ENCODE data around the gene NUCB2. TPM values are rescaled to one million over a fixed set of nuclear protein-coding genes. Genes with fewer than 3 reads are reported as not detected.
"Not testable (repeated sequence)": the region's sequence is repeated elsewhere in the genome, so short reads cannot be mapped to it uniquely, and the experiment has no call there.

NUCB2 gene
- total RNA-seq, 2 experiments from 2014 or later, result 187 to 210 TPM

DNA sequence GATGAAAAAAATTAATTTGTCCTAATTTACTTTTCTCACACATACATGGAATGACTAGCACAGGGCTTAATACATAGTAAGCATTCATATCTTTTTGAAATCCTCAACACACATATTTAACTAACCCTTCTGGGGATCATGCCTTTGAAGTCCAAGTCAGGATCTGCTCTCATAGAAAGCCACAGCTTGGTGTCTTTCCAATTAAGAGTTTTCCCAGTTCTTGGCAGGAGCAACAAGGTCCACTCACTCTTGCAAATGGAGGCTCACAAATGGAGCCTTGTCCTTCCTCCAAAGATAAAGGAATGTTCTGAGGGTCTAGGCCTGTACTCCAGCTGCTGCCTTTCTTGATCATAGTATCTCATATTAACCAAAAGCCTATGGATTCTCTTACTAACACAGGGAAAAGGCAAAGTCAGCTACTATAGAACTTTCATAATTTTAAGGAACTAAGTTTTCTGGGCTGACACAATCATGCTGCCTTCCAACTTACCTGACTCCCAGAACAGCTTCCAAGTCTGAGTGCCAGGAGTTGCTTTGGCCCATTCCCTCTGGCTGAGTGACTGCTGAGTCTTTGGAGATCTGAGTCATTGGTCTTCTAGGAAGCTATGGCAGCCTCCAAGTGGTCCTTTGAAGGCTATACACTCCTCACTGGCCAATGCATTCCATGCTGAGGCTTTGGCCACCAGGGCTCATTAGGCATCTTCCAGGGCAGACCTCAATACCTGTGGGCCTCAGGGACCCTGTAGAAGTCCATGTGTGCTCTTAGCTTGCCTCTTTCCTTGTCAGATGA is 25.8 kb upstream of the NUCB2 start:
- ChIA-PET POLR2A (no interaction called here), CTCF (no interaction called here)
- no peak overlapping the region for H3K27ac Mint-ChIP-seq
- H3K4me1 Mint-ChIP-seq (ENCODE audit: low read depth), result no peaks in the 10 kb centered on the region
- H3K4me3 Mint-ChIP-seq, result no peak overlapping the region
- ATAC-seq (no peak), DNase-seq (no peak)
- H3K27me3 Mint-ChIP-seq (ENCODE audit: low read depth), result peaks cover 16% of the 10 kb centered on the region
- no peaks in the 10 kb centered on the region for H3K36me3 Mint-ChIP-seq (ENCODE audit: low read depth)
- H3K9me3 Mint-ChIP-seq (ENCODE audit: insufficient read depth), result no peaks in the 10 kb centered on the region

DNA sequence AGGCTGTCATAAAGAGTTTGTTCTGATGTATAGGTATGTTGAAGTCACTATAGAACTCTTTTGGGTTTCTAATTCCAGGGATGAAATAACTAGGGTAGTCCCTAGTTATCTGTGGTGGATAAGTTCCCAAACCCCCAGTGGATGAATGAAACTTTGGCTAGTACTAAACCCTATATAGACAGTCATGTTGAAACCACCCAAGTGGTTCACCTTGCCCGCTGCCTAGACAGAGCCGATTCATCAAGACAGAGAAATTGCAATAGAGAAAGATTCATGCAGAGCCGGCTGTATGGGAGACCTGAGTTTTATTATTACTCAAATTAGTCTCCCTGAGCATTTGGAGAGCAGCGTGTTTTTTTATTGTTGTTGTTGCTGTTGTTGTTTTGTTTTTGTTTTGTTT is 23.8 kb upstream of the NUCB2 start:
- peaks cover 12% of the 10 kb centered on the region for H3K27me3 Mint-ChIP-seq (ENCODE audit: low read depth)
- ATAC-seq (no peak), DNase-seq (no peak)
- no peak overlapping the region for H3K4me3 Mint-ChIP-seq
- no peaks in the 10 kb centered on the region for H3K36me3 Mint-ChIP-seq (ENCODE audit: low read depth)
- ChIA-PET CTCF (no interaction called here), POLR2A (no interaction called here)
- no peak overlapping the region for H3K27ac Mint-ChIP-seq
- H3K4me1 Mint-ChIP-seq (ENCODE audit: low read depth), result peaks cover 10% of the 10 kb centered on the region
- no peaks in the 10 kb centered on the region for H3K9me3 Mint-ChIP-seq (ENCODE audit: insufficient read depth)

DNA sequence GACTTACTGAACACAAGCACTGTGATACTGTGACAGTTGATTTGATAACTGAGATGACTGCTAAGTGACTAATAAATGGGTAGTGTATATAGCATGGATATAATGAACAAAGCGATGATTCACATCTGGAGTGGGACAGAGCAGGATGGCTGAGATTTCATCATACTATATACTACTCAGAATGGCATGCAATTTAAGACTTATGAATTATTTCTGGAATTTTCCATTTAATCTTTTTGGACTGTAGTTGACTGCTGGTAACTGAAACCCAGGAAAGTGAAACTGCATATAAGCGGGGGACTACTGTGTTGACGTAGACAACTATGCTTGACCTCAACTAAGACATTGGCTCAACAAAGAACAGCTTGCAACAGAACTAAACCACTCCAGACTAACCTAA is 20.0 kb upstream of the NUCB2 start:
- ChIA-PET POLR2A (no interaction called here), CTCF (interaction anchor here (1.1 to 1.7 kb wide), 3 partner anchors 11 to 12 kb away, joined by 3 to 4 read pairs (median 3); no protein-coding TSS in a partner anchor)
- DNase-seq (no peak), ATAC-seq (no peak)
- H3K36me3 Mint-ChIP-seq (ENCODE audit: low read depth), result no peaks in the 10 kb centered on the region
- H3K4me1 Mint-ChIP-seq (ENCODE audit: low read depth), result peaks cover 10% of the 10 kb centered on the region
- no peaks in the 10 kb centered on the region for H3K9me3 Mint-ChIP-seq (ENCODE audit: insufficient read depth)
- H3K4me3 Mint-ChIP-seq, result no peak overlapping the region
- H3K27ac Mint-ChIP-seq, result no peak overlapping the region
- peaks cover 14% of the 10 kb centered on the region for H3K27me3 Mint-ChIP-seq (ENCODE audit: low read depth)

DNA sequence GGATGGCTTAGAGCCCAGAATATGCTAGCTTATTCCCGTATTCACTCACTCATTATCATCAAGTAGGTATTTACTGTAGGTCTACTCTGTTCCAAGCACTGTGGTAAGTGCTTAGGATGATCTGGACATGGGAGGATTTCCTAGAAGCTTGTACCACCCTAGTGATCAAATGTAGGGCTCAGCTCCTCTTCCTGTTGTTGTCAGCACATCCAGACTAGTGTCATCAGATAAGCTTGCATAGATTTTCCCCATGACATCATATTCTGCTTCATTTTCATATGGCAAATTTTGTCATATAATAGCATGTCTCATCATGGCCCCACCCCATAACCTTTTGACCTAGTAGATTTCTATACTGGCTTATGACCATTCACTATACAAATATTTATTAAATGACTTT is 19.3 kb upstream of the NUCB2 start:
- H3K36me3 Mint-ChIP-seq (ENCODE audit: low read depth), result no peaks in the 10 kb centered on the region
- ATAC-seq (no peak), DNase-seq (no peak)
- no peaks in the 10 kb centered on the region for H3K9me3 Mint-ChIP-seq (ENCODE audit: insufficient read depth)
- no peak overlapping the region for H3K4me3 Mint-ChIP-seq
- H3K27ac Mint-ChIP-seq, result no peak overlapping the region
- POLR2A ChIA-PET, result no interaction called here
- peaks cover 10% of the 10 kb centered on the region for H3K4me1 Mint-ChIP-seq (ENCODE audit: low read depth)
- peaks cover 10% of the 10 kb centered on the region for H3K27me3 Mint-ChIP-seq (ENCODE audit: low read depth)
- CTCF ChIA-PET, result interaction anchor here (0.6 to 1.3 kb wide), 2 partner anchors 11 to 27 kb away, joined by 3 read pairs; no protein-coding TSS in a partner anchor

DNA sequence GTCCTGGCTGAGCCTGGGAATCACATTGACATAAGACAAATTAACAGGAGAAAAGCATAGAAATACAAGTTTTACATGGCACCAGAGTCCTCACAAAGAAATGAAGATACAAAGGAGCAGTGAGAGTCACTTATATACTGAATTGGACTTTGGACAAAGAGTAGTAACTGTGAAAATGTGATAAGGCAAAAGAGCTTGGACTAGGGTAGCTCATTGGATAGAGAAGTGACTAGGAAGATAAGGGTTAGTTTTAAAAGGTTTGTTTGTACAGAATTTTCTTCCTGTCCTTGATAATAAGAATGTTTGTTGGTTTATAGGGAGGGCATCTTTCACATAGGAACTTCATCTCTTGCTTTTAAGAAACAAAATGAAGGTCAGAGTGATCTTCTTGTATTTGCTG is 17.9 kb upstream of the NUCB2 start:
- H3K9me3 Mint-ChIP-seq (ENCODE audit: insufficient read depth), result no peaks in the 10 kb centered on the region
- no peak overlapping the region for H3K27ac Mint-ChIP-seq
- CTCF ChIA-PET, result interaction anchor here (0.9 to 1.4 kb wide), 5 partner anchors 15 to 96 kb away, joined by 3 read pairs; no protein-coding TSS in a partner anchor

DNA sequence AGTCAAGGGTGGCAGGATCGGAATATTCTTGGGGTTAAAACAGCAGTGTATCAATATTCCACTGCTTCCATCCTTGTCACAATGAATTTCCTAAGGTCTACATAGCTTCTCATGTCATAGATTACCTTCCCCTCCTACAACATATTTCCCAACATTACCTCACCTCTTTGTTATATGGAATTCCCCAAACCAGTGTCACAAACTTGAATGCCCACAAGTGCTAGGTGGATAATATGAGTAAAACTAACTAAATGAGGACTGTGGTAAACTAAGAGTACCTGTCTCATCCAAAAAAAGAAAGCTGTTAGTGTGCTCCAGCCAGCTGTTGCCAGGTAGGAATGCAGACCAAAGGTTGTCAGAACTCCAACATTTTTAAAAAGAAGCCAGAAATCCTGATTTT is 17.0 kb upstream of the NUCB2 start:
- Mint-ChIP-seq H3K27me3 (ENCODE audit: low read depth) (peaks cover 14% of the 10 kb centered on the region), H3K4me3 (no peak overlapping the region), H3K4me1 (ENCODE audit: low read depth) (peaks cover 10% of the 10 kb centered on the region), H3K27ac (no peak overlapping the region), H3K36me3 (ENCODE audit: low read depth) (no peaks in the 10 kb centered on the region), H3K9me3 (ENCODE audit: insufficient read depth) (no peaks in the 10 kb centered on the region)
- no peak for ATAC-seq
- no peak for DNase-seq
- ChIA-PET POLR2A (no interaction called here), CTCF (interaction anchor here (0.9 to 1.4 kb wide), 3 partner anchors 14 to 94 kb away, joined by 3 read pairs; no protein-coding TSS in a partner anchor)

More for the DNA sequence above, 17.9 kb upstream of the NUCB2 start:
- DNase-seq (no peak), ATAC-seq (no peak)
- Mint-ChIP-seq H3K4me1 (ENCODE audit: low read depth) (peaks cover 10% of the 10 kb centered on the region), H3K27me3 (ENCODE audit: low read depth) (peaks cover 9% of the 10 kb centered on the region), H3K36me3 (ENCODE audit: low read depth) (no peaks in the 10 kb centered on the region), H3K4me3 (no peak overlapping the region)
- POLR2A ChIA-PET, result no interaction called here

DNA sequence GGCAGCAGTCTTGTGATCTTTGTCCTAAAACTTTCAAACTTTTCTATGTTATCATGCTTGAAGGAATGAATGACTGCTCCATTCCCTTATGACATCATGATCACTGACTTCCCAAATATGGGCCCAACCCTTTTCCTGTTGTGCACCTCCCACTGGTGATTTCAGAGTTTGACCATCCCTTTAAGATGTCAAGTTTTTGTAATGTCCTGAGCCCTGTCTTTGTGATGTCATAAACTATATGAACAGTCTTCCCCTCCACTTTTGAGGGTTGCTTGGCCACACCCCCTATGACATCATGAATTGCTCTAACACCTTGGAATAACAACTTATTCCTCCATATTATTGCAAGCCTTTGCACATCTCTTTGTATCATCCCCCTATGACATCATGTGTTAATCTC is 16.5 kb upstream of the NUCB2 start:
- Mint-ChIP-seq H3K27me3 (ENCODE audit: low read depth) (peaks cover 16% of the 10 kb centered on the region), H3K27ac (no peak overlapping the region), H3K4me3 (no peak overlapping the region), H3K4me1 (ENCODE audit: low read depth) (peaks cover 10% of the 10 kb centered on the region), H3K36me3 (ENCODE audit: low read depth) (no peaks in the 10 kb centered on the region), H3K9me3 (ENCODE audit: insufficient read depth) (no peaks in the 10 kb centered on the region)
- ATAC-seq (no peak), DNase-seq (no peak)
- POLR2A ChIA-PET, result no interaction called here
- CTCF ChIA-PET, result no interaction called here

DNA sequence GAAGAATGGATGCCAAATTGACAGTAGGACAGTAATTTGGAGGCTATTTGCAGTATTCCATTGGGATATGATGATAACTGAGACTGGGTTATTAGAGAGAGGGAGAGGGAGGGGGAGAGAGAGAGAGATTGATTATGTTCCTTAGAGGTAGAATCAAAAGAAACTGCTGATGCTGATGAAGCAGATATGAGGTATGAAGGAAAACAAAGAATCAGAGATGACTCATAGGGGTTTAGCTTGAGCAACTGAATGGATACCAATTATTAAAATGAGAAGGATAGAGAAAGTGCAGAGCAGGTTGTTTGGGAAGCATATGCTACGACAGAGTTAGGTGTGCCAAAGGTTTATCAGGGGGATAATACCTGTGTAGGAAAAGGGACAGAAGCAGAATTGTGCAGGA is 12.8 kb upstream of the NUCB2 start:
- no peak overlapping the region for H3K4me3 Mint-ChIP-seq
- ChIA-PET POLR2A (interaction anchor here (1.2 kb wide), 1 partner anchor 12 kb away, joined by 4 read pairs; no protein-coding TSS in a partner anchor), CTCF (no interaction called here)
- H3K27me3 Mint-ChIP-seq (ENCODE audit: low read depth), result peaks cover 22% of the 10 kb centered on the region
- DNase-seq (no peak), ATAC-seq (no peak)
- H3K27ac Mint-ChIP-seq, result no peak overlapping the region
- H3K9me3 Mint-ChIP-seq (ENCODE audit: insufficient read depth), result no peaks in the 10 kb centered on the region
- no peaks in the 10 kb centered on the region for H3K36me3 Mint-ChIP-seq (ENCODE audit: low read depth)
- H3K4me1 Mint-ChIP-seq (ENCODE audit: low read depth), result peaks cover 11% of the 10 kb centered on the region

DNA sequence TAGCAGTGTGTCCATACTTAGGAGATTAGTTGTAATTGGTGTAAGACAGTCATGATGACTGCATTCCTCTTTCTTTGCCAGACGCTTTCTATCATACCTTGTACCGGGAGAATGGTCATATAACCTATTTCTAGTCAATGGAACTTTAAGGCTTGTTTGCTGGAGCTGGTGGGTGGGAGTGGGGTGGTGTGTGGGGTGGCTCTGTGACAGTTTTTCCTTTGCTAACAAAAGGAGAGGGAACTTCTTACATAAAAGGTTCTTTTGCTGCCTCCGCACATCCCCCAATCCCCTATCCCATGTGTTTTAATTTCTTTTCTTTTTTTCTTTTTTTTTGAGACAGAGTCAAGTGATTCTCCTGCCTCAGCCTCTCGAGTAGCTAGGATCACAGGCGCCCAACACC is 9.8 kb upstream of the NUCB2 start:
- H3K9me3 Mint-ChIP-seq (ENCODE audit: insufficient read depth), result no peaks in the 10 kb centered on the region

DNA sequence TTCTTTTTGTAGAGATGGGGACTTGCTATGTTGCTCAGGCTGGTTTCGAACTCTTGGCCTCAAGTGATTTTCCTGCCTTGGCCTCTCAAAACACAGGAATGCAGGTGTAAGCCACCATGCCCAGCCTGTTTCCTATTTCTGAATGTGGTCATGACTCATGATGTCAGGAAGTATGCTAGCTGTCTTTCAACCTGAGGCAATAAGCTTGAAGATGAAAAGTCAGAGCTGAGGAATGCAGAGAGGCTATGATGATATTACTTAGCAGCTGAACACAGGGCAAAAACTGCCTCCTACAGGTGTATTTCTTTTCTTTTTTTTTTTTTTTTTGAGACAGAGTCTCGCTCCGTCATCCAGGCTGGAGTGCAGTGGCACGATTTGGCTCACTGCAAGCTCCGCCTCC is 9.0 kb upstream of the NUCB2 start:
- ChIA-PET POLR2A (interaction anchor here (1.5 kb wide), 1 partner anchor 9 kb away, joined by 5 read pairs; the partner anchor contains the start of gene NUCB2), CTCF (interaction anchor here (0.7 to 1.4 kb wide), 5 partner anchors 8 to 116 kb away, joined by 3 to 8 read pairs (median 4); no protein-coding TSS in a partner anchor)
- H3K4me3 Mint-ChIP-seq, result no peak overlapping the region
- H3K27me3 Mint-ChIP-seq (ENCODE audit: low read depth), result peaks cover 22% of the 10 kb centered on the region
- ATAC-seq (peak; percentile 39), DNase-seq (peak; percentile 40)
- H3K9me3 Mint-ChIP-seq (ENCODE audit: insufficient read depth), result no peaks in the 10 kb centered on the region
- peaks cover 16% of the 10 kb centered on the region for H3K4me1 Mint-ChIP-seq (ENCODE audit: low read depth)
- H3K27ac Mint-ChIP-seq, result no peak overlapping the region
- no peaks in the 10 kb centered on the region for H3K36me3 Mint-ChIP-seq (ENCODE audit: low read depth)

More for the DNA sequence above, 9.8 kb upstream of the NUCB2 start:
- Mint-ChIP-seq H3K4me3 (no peak overlapping the region), H3K36me3 (ENCODE audit: low read depth) (no peaks in the 10 kb centered on the region), H3K4me1 (ENCODE audit: low read depth) (peaks cover 15% of the 10 kb centered on the region), H3K27ac (no peak overlapping the region), H3K27me3 (ENCODE audit: low read depth) (peaks cover 22% of the 10 kb centered on the region)
- DNase-seq, result no peak
- CTCF ChIA-PET, result interaction anchor here (1.1 to 1.4 kb wide), 4 partner anchors 9 to 117 kb away, joined by 3 to 8 read pairs (median 4); no protein-coding TSS in a partner anchor
- no peak for ATAC-seq
- POLR2A ChIA-PET, result interaction anchor here (1.5 kb wide), 1 partner anchor 9 kb away, joined by 5 read pairs; the partner anchor contains the start of gene NUCB2

DNA sequence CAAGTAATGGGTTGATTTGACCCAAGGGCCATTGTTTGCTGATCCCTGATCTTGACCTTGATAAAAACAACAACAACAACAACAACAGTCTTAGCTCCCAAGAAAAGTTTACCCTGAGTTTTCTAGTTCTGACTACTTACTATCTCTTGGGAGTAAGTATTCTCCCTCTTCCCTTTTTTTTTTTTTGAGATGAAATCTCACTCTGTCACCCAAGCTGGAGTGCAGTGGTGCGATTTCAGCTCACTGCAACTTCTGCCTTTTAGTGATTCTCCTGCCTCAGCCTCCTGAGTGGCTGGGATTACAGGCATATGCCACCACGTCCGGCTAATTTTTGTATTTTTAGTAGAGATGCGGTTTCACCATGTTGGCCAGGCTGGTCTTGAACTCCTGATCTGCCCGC is 8.0 kb upstream of the NUCB2 start:
- POLR2A ChIA-PET, result interaction anchor here (1.5 kb wide), 1 partner anchor 8 kb away, joined by 5 read pairs; the partner anchor contains the start of gene NUCB2
- CTCF ChIA-PET, result interaction anchor here (1.2 kb wide), 1 partner anchor 13 kb away, joined by 4 read pairs; no protein-coding TSS in a partner anchor
- not testable (repeated sequence) for H3K4me3 Mint-ChIP-seq; H3K27ac Mint-ChIP-seq; H3K9me3 Mint-ChIP-seq (ENCODE audit: insufficient read depth); DNase-seq; H3K36me3 Mint-ChIP-seq (ENCODE audit: low read depth); ATAC-seq
- peaks cover 19% of the 10 kb centered on the region for H3K27me3 Mint-ChIP-seq (ENCODE audit: low read depth)
- H3K4me1 Mint-ChIP-seq (ENCODE audit: low read depth), result peaks cover 25% of the 10 kb centered on the region

DNA sequence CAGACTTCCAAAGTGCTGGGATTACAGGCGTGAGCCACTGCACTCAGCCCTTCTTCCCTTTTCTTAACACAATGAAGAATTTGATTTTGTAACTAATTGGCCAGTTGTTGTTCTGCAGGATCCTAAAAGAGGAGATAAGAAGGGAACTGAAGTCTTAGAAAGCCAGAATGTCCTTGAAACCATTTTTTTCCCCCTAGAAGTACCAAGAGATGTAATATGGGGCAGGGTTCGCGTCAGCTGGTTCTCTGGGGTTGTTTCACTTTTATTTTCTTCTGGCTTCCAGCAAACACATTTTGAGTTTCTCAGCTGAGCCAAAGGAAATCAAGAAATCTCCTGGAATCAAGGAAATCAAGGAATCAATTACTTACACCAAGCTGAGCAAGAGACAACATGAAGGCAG is 7.6 kb upstream of the NUCB2 start:
- Mint-ChIP-seq H3K27ac (no peak overlapping the region), H3K36me3 (ENCODE audit: low read depth) (no peaks in the 10 kb centered on the region), H3K9me3 (ENCODE audit: insufficient read depth) (no peaks in the 10 kb centered on the region), H3K4me1 (ENCODE audit: low read depth) (peaks cover 29% of the 10 kb centered on the region), H3K4me3 (no peak overlapping the region), H3K27me3 (ENCODE audit: low read depth) (peaks cover 16% of the 10 kb centered on the region)
- ATAC-seq (no peak), DNase-seq (no peak)
- POLR2A ChIA-PET, result no interaction called here
- CTCF ChIA-PET, result interaction anchor here (1.2 to 1.8 kb wide), 2 partner anchors 13 to 39 kb away, joined by 4 to 9 read pairs; no protein-coding TSS in a partner anchor
